Measurements from ENCODE around the gene PCP4L1.

DNA sequence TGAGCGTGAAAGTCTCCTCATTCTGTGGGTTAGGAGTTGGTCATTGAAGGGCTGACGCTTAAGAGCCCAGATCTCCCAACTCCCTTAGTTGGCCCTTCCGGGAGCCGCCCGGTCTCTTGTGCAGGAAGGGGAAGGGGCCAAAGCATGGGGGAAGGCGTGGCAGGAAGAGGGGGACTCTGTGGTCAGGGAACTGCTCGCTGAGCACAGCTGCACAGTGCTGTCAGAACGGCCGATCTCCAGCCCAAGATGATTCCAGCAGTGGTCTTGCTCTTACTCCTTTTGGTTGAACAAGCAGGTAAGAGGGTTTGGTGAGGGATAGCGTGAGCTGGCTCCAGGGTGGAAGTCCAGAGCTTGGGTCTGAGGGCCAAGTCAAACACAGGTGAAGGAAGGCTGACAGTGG lies 43.5 kb upstream of the PCP4L1 start, which contains the start of gene FCER1G:
- peak; percentile 61 to 70 for TF ChIP-seq POLR2AphosphoS5 (IDR thresholded peaks at IDR 0.05)
- TF ChIP-seq POLR2A (IDR thresholded peaks at IDR 0.05), result peak in 2 of 4 donors; percentile 61 to 92
- TF ChIP-seq EP300 (IDR thresholded peaks at IDR 0.05), result no peak
